Activated B cell treated with CpG ODN at 0.5 μM for 24 hours (primary cell): ENCODE data around the gene PLEKHG3. TPM values are rescaled to one million over a fixed set of nuclear protein-coding genes. Genes with fewer than 3 reads are reported as not detected.

Experiments
- ATAC-seq: fragments of 200-7000 bp; cut with Tn5 transposase; one replicate; pipeline ENCODE4 v1.10.0; 2021; ENCODE audit warnings: low read depth, mild to moderate bottlenecking, moderate library complexity
- CTCF ChIA-PET: fragments of 350-600 bp; sonication (Branson Sonifier 250); formaldehyde crosslinking; loops from one replicate; lab custom pipeline; 2021; ENCODE audit warnings: antibody characterized with exemption; lab: Charles Lee
- POLR2A ChIA-PET: fragments of 350-600 bp; sonication (Branson Sonifier 250); formaldehyde crosslinking; loops from one replicate; lab custom pipeline; 2021; ENCODE audit warnings: antibody characterized with exemption; lab: Charles Lee
- DNase-seq: peaks from one replicate; pipeline ENCODE4 v3.0.0; 2022
- H3K27ac Mint-ChIP-seq: one replicate; pipeline ENCODE4 v1.8.0; 2020; ENCODE audit warnings: mixed read lengths
- H3K27me3 Mint-ChIP-seq: one replicate; pipeline ENCODE4 v1.8.0; 2021; ENCODE audit warnings: mixed read lengths
- H3K36me3 Mint-ChIP-seq: one replicate; pipeline ENCODE4 v1.8.0; 2021; ENCODE audit warnings: low read depth, mixed read lengths
- H3K4me1 Mint-ChIP-seq: one replicate; pipeline ENCODE4 v1.8.0; 2021; ENCODE audit warnings: mixed read lengths
- H3K4me3 Mint-ChIP-seq: one replicate; pipeline ENCODE4 v1.8.0; 2020; ENCODE audit warnings: mild to moderate bottlenecking, mixed read lengths
- H3K9me3 Mint-ChIP-seq: one replicate; pipeline ENCODE4 v1.8.0; 2020; ENCODE audit warnings: mixed read lengths
- intact Hi-C: fragments of 100-400 bp; cut with micrococcal nuclease; formaldehyde crosslinking; loops from one replicate; pipeline ENCODE4 v1.15.1; 2024
- total RNA-seq: library from RNA; stranded (reverse); gene quantifications from 2 replicates; pipeline ENCODE4 v1.2.3, GENCODE V29; 2022
- TF ChIP-seq, protein P1 (sequence below): fragments of 200-600 bp; IDR thresholded peaks from one replicate; pipeline ENCODE4 v1.8.0; 2022; ENCODE audit warnings: antibody characterized with exemption, mild to moderate bottlenecking

Gene PLEKHG3
- total RNA-seq, 1 donor from 2014 or later = 0.07 TPM

DNA sequence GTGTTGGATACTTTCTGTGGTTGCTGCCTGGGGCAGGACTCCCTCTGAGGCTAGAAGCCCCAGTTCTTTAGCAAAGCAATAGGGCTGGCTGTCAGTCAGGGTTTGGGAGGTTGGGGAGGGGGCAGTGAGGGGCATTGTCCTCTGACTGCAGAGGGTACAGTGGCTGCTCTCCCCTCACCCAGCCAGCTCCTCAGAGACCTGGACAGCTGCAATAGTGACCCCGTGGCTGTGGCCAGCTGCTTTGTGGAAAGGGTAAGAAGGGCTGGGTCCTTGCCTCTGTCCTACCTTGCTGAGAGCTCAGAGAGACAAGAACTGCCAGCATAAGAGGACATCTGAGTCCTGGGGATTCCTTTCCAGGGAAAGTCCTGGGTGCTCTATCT lies 25.8 kb downstream of the PLEKHG3 start:
- Mint-ChIP-seq H3K36me3 (no peaks in the 10 kb centered on the region), H3K9me3 (no peaks in the 10 kb centered on the region), H3K27me3 (peaks cover 5% of the 10 kb centered on the region), H3K4me1 (no peaks in the 10 kb centered on the region), H3K27ac (no peak overlapping the region), H3K4me3 (no peak overlapping the region)
- POLR2A ChIA-PET = no interaction called here
- intact Hi-C loops = no loop called here
- TF ChIP-seq, protein P1, sequence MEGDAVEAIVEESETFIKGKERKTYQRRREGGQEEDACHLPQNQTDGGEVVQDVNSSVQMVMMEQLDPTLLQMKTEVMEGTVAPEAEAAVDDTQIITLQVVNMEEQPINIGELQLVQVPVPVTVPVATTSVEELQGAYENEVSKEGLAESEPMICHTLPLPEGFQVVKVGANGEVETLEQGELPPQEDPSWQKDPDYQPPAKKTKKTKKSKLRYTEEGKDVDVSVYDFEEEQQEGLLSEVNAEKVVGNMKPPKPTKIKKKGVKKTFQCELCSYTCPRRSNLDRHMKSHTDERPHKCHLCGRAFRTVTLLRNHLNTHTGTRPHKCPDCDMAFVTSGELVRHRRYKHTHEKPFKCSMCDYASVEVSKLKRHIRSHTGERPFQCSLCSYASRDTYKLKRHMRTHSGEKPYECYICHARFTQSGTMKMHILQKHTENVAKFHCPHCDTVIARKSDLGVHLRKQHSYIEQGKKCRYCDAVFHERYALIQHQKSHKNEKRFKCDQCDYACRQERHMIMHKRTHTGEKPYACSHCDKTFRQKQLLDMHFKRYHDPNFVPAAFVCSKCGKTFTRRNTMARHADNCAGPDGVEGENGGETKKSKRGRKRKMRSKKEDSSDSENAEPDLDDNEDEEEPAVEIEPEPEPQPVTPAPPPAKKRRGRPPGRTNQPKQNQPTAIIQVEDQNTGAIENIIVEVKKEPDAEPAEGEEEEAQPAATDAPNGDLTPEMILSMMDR = no peak
- DNase-seq = no peak
- no peak for ATAC-seq
- CTCF ChIA-PET = no interaction called here

DNA sequence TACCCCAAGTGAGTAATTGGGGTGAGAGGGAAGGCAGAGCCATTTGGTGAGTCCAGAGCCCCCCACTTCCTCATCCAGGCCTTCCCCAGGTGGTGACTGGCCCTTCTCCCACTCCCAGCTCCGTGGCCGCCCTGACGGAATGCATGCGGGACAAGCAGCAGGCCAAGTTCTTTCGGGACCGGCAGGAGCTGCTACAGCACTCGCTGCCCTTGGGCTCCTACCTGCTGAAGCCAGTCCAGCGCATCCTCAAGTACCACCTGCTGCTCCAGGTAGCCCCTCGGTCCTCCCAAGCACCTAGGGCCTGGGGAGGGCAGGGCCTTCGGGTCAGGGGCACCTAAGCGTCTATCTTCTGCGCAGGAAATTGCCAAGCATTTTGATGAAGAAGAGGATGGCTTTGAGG lies 26.5 kb downstream of the PLEKHG3 start:
- DNase-seq (no peak), ATAC-seq (no peak)
- no peak overlapping the region for H3K27ac Mint-ChIP-seq
- peaks cover 5% of the 10 kb centered on the region for H3K27me3 Mint-ChIP-seq
- ChIA-PET POLR2A (no interaction called here), CTCF (no interaction called here)
- no peaks in the 10 kb centered on the region for H3K4me1 Mint-ChIP-seq
- no peaks in the 10 kb centered on the region for H3K9me3 Mint-ChIP-seq
- H3K4me3 Mint-ChIP-seq = no peak overlapping the region
- intact Hi-C loops = no loop called here
- TF ChIP-seq, protein P1 = no peak
- no peaks in the 10 kb centered on the region for H3K36me3 Mint-ChIP-seq

DNA sequence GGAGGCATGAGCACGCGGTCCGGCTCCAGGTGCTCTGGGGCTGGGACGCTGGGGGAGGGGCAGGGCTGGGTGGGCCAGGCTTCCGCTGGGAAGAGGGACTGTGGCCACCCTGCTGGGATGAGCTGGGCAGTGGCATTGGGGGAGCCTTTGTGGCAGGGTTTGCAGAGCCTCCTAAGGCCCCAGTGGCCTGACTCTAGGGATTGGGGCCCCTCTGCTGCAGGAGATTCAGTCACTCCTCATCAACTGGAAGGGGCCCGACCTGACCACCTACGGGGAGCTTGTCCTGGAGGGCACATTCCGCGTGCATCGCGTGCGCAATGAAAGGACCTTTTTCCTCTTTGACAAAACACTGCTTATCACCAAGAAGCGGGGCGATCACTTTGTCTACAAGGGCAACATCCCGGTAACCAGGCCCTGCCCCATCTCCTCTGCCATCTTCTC lies 26.9 kb downstream of the PLEKHG3 start:
- ATAC-seq = no peak
- CTCF ChIA-PET = no interaction called here
- Mint-ChIP-seq H3K27me3 (peaks cover 1% of the 10 kb centered on the region), H3K4me1 (no peaks in the 10 kb centered on the region), H3K4me3 (no peak overlapping the region), H3K27ac (no peak overlapping the region), H3K36me3 (no peaks in the 10 kb centered on the region), H3K9me3 (no peaks in the 10 kb centered on the region)
- intact Hi-C loops = no loop called here
- TF ChIP-seq, protein P1 = no peak
- POLR2A ChIA-PET = no interaction called here
- DNase-seq = no peak

DNA sequence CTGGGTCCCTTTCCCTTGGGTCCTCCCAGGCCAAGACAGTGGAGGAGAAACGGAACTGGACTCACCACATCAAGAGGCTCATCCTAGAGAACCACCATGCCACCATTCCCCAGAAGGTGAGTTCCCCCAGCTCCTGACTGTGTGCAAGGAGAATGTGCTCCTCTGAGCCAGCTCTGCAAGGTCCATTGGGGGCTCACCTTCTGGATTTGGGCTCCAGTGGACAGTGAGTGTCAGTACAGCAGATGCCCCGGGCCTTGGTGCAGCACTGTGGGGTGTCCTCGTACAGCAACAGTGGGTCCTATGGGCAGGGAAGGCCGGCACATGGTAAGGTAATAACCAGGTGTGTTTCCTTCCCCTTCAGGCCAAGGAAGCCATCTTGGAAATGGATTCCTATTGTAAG lies 27.8 kb downstream of the PLEKHG3 start:
- no peaks in the 10 kb centered on the region for H3K4me1 Mint-ChIP-seq
- no peak for DNase-seq
- TF ChIP-seq, protein P1 = no peak
- intact Hi-C loops = no loop called here
- ATAC-seq = no peak
- no peaks in the 10 kb centered on the region for H3K9me3 Mint-ChIP-seq
- CTCF ChIA-PET = no interaction called here
- no peaks in the 10 kb centered on the region for H3K36me3 Mint-ChIP-seq
- no peak overlapping the region for H3K27ac Mint-ChIP-seq
- no peak overlapping the region for H3K4me3 Mint-ChIP-seq
- POLR2A ChIA-PET = no interaction called here
- H3K27me3 Mint-ChIP-seq = peaks cover 1% of the 10 kb centered on the region

DNA sequence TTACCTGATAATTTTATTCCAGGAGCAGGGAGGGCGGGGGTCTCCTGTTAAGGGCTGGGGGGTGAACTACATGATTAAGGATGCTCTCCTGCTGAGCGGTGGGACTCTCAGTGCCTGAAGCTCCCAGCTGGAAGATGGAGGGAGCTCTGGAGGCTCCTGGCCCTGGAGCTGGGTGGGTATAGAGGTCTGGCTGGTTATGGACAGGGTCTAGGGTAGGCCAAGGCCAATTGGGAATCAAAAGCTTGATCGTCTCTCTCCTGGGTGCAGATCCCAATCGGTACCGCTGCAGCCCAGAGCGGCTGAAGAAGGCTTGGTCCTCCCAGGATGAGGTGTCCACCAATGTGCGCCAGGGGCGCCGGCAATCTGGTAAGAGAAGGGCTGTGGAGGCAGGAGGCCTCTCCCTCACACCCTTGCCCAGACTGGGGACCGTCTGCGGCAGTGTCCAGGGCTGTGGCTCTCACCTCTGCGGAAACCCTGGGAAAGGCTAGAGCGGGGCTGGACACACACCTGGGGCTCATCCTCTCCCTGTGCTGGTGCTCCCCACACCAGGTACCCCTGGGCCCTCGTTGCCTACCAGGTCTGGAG lies 28.4 kb downstream of the PLEKHG3 start:
- intact Hi-C loops = no loop called here
- DNase-seq (no peak), ATAC-seq (no peak)
- Mint-ChIP-seq H3K36me3 (no peaks in the 10 kb centered on the region), H3K9me3 (no peaks in the 10 kb centered on the region), H3K4me3 (no peak overlapping the region), H3K27ac (no peak overlapping the region), H3K27me3 (peaks cover 1% of the 10 kb centered on the region), H3K4me1 (no peaks in the 10 kb centered on the region)
- ChIA-PET POLR2A (no interaction called here), CTCF (no interaction called here)
- TF ChIP-seq, protein P1 = no peak
